ENCODE data around the gene FAM78A. TPM values are rescaled to one million over a fixed set of nuclear protein-coding genes. Genes with fewer than 3 reads are reported as not detected.

The FAM78A gene
- total RNA-seq (95.6 TPM), polyA plus RNA-seq (10 to 100 TPM; 16.6 to 23.0 (median 17.7) TPM)

DNA sequence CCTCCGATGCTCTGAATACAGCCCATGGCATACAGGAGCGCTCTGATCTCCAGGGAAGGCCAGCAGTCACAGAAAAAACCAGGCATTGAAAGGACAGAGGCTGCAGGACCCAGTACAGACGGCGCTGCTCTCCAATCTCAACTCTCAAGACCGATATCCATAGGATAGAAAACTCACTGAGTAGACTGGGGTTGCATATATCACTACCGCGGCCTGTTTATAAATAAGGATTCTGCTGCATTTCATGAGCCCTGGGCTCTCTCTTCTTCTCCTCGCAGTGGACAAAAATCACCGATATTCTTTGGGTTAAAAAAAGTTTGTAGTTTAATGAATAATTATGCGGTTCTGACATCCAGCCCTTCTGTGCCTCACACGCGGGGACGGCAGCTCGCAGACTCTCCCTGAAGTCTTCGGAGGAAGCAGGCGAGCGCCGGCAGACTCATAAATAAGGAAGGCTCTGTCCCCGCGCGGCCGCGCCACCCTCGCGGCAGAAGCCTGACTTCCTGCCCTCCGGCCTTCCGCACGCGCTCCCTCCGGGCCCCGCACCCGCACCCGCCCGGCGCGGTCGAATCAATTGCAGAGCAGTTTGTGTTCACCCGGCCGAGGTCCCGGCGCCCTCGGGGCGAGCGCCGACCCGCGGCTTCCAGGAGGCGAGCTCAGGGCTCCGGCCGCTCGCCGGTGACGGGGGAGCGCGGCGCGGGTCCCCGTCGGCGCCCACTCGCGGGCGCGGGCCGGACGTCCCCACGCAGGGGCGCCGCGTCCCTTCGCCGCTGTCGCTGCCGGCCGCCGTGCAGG is at the start of gene FAM78A:
TSS of gene FAM78A (minus strand) at position 417 of the 795 bp plus-strand sequence. CDS start at position 86, 331 bp downstream.
- peaks cover 0 to 34% (median 20%) of the 10 kb centered on the region in 4 donors for H3K4me1 Mint-ChIP-seq

GRCh38 chr9:131324736-131325679 is 48.7 kb upstream of the FAM78A start:
- no peak overlapping the region for H3K4me3 ChIP-seq (ENCODE audit: low read depth, low read length)
- H3K36me3 ChIP-seq (ENCODE audit: control insufficient read depth, insufficient read depth, low read length), result no peaks in the 10 kb centered on the region
- H3K27ac ChIP-seq (ENCODE audit: insufficient read depth, low read length, poor library complexity, severe bottlenecking), result no peak overlapping the region
- Mint-ChIP-seq H3K4me1 (no peaks in the 10 kb centered on the region), H3K36me3 (no peaks in the 10 kb centered on the region), H3K27me3 (no peaks in the 10 kb centered on the region), H3K4me3 (no peak overlapping the region), H3K9me3 (no peaks in the 10 kb centered on the region), H3K27ac (peak overlapping the region in 1 of 3 donors; percentile 38)
- H3K4me1 ChIP-seq (ENCODE audit: control insufficient read depth, insufficient read depth, low read length, poor library complexity, severe bottlenecking), result no peaks in the 10 kb centered on the region
- H3K9me3 ChIP-seq (ENCODE audit: control insufficient read depth in 2 of 2, low read length in 2 of 2), result no peaks in the 10 kb centered on the region
- DNase-seq (no peak), ATAC-seq (ENCODE audit: low read depth in 2 of 2) (no peak)
- H3K27me3 ChIP-seq (ENCODE audit: control insufficient read depth, insufficient read depth, low read length), result no peaks in the 10 kb centered on the region

More for the DNA sequence above, at the start of gene FAM78A:
- H3K4me3 ChIP-seq (ENCODE audit: low read depth, low read length), result peak within 1 kb of the TSS; percentile 96
- H3K27ac ChIP-seq (ENCODE audit: insufficient read depth, low read length, poor library complexity, severe bottlenecking), result peak within 1 kb of the TSS; percentile 90
- ATAC-seq (ENCODE audit: low read depth in 2 of 2) (peak in 1 of 2 donors; percentile 4), DNase-seq (peak; percentile 30 to 74 (median 37))
- Mint-ChIP-seq H3K9me3 (peaks cover 0 to 2% (median 0%) of the 10 kb centered on the region in 7 donors), H3K36me3 (peaks cover 39% of the 10 kb centered on the region), H3K27ac (peak within 1 kb of the TSS; percentile 98 to 100 (median 98)), H3K27me3 (peaks cover 5% of the 10 kb centered on the region), H3K4me3 (peak within 1 kb of the TSS; percentile 97 to 100 (median 100))
- no peaks in the 10 kb centered on the region for H3K9me3 ChIP-seq (ENCODE audit: control insufficient read depth in 2 of 2, low read length in 2 of 2)
- H3K4me1 ChIP-seq (ENCODE audit: control insufficient read depth, insufficient read depth, low read length, poor library complexity, severe bottlenecking), result peaks cover 41% of the 10 kb centered on the region
- no peaks in the 10 kb centered on the region for H3K27me3 ChIP-seq (ENCODE audit: control insufficient read depth, insufficient read depth, low read length)
- H3K36me3 ChIP-seq (ENCODE audit: control insufficient read depth, insufficient read depth, low read length), result no peaks in the 10 kb centered on the region

- Mint-ChIP-seq H3K36me3 (no peaks in the 10 kb centered on the region), H3K4me1 (no peaks in the 10 kb centered on the region), H3K27me3 (no peaks in the 10 kb centered on the region), H3K27ac (no peak overlapping the region), H3K9me3 (no peaks in the 10 kb centered on the region), H3K4me3 (no peak overlapping the region)
- no peak for DNase-seq
- H3K9me3 ChIP-seq (ENCODE audit: control insufficient read depth in 2 of 2, low read length in 2 of 2), result no peaks in the 10 kb centered on the region
- no peak for ATAC-seq (ENCODE audit: low read depth in 2 of 2)
- no peak overlapping the region for H3K27ac ChIP-seq (ENCODE audit: insufficient read depth, low read length, poor library complexity, severe bottlenecking)
- no peaks in the 10 kb centered on the region for H3K4me1 ChIP-seq (ENCODE audit: control insufficient read depth, insufficient read depth, low read length, poor library complexity, severe bottlenecking)
- no peaks in the 10 kb centered on the region for H3K36me3 ChIP-seq (ENCODE audit: control insufficient read depth, insufficient read depth, low read length)
- no peak overlapping the region for H3K4me3 ChIP-seq (ENCODE audit: low read depth, low read length)
- no peaks in the 10 kb centered on the region for H3K27me3 ChIP-seq (ENCODE audit: control insufficient read depth, insufficient read depth, low read length)
Observed at GRCh38 chr9:131323629-131324028, 47.3 kb upstream of the FAM78A start.

- Histone ChIP-seq H3K36me3 (ENCODE audit: control insufficient read depth, insufficient read depth, low read length) (no peaks in the 10 kb centered on the region), H3K27me3 (ENCODE audit: control insufficient read depth, insufficient read depth, low read length) (no peaks in the 10 kb centered on the region), H3K4me1 (ENCODE audit: control insufficient read depth, insufficient read depth, low read length, poor library complexity, severe bottlenecking) (no peaks in the 10 kb centered on the region), H3K9me3 (ENCODE audit: control insufficient read depth in 2 of 2, low read length in 2 of 2) (no peaks in the 10 kb centered on the region), H3K27ac (ENCODE audit: insufficient read depth, low read length, poor library complexity, severe bottlenecking) (no peak overlapping the region), H3K4me3 (ENCODE audit: low read depth, low read length) (no peak overlapping the region)
- H3K27me3 Mint-ChIP-seq, result no peaks in the 10 kb centered on the region
- H3K4me1 Mint-ChIP-seq, result no peaks in the 10 kb centered on the region
- H3K9me3 Mint-ChIP-seq, result no peaks in the 10 kb centered on the region
- no peak for DNase-seq
- no peak overlapping the region for H3K27ac Mint-ChIP-seq
- no peak for ATAC-seq (ENCODE audit: low read depth in 2 of 2)
- H3K36me3 Mint-ChIP-seq, result no peaks in the 10 kb centered on the region
- H3K4me3 Mint-ChIP-seq, result no peak overlapping the region
Observed at GRCh38 chr9:131320031-131320685, 43.8 kb upstream of the FAM78A start.

DNA sequence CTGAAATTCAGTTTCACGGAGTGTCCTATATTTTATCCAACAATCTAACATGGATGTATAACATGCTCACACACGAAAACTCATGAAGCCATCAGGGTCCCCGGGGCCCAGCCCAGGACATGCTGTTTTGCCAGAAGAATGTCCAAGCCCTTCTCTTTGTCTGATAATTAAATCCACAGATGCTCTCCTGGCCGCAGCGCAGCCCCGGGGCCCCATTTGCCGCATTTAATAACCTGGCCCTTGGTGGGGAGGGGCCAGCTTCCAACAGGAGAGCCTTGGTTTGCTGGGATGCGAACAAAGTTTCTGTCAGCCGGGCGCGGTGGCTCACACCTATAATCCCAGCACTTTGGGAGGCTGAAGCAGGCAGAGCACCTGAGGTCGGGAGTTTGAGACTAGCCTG is 43.2 kb upstream of the FAM78A start:
- Histone ChIP-seq H3K27ac (ENCODE audit: insufficient read depth, low read length, poor library complexity, severe bottlenecking) (no peak overlapping the region), H3K4me3 (ENCODE audit: low read depth, low read length) (no peak overlapping the region), H3K4me1 (ENCODE audit: control insufficient read depth, insufficient read depth, low read length, poor library complexity, severe bottlenecking) (no peaks in the 10 kb centered on the region), H3K36me3 (ENCODE audit: control insufficient read depth, insufficient read depth, low read length) (no peaks in the 10 kb centered on the region), H3K9me3 (ENCODE audit: control insufficient read depth in 2 of 2, low read length in 2 of 2) (no peaks in the 10 kb centered on the region), H3K27me3 (ENCODE audit: control insufficient read depth, insufficient read depth, low read length) (no peaks in the 10 kb centered on the region)
- no peak for ATAC-seq (ENCODE audit: low read depth in 2 of 2)
- Mint-ChIP-seq H3K27me3 (no peaks in the 10 kb centered on the region), H3K4me1 (no peaks in the 10 kb centered on the region), H3K27ac (no peak overlapping the region), H3K4me3 (no peak overlapping the region), H3K36me3 (no peaks in the 10 kb centered on the region), H3K9me3 (no peaks in the 10 kb centered on the region)
- no peak for DNase-seq

GRCh38 chr9:131318231-131319085 is 42.1 kb upstream of the FAM78A start:
- Mint-ChIP-seq H3K27me3 (no peaks in the 10 kb centered on the region), H3K4me1 (no peaks in the 10 kb centered on the region), H3K9me3 (no peaks in the 10 kb centered on the region), H3K27ac (no peak overlapping the region), H3K4me3 (no peak overlapping the region), H3K36me3 (no peaks in the 10 kb centered on the region)
- Histone ChIP-seq H3K36me3 (ENCODE audit: control insufficient read depth, insufficient read depth, low read length) (no peaks in the 10 kb centered on the region), H3K4me3 (ENCODE audit: low read depth, low read length) (no peak overlapping the region), H3K27ac (ENCODE audit: insufficient read depth, low read length, poor library complexity, severe bottlenecking) (no peak overlapping the region), H3K9me3 (ENCODE audit: control insufficient read depth in 2 of 2, low read length in 2 of 2) (no peaks in the 10 kb centered on the region), H3K4me1 (ENCODE audit: control insufficient read depth, insufficient read depth, low read length, poor library complexity, severe bottlenecking) (no peaks in the 10 kb centered on the region), H3K27me3 (ENCODE audit: control insufficient read depth, insufficient read depth, low read length) (no peaks in the 10 kb centered on the region)
- no peak for ATAC-seq (ENCODE audit: low read depth in 2 of 2)
- DNase-seq, result no peak
